ACC112 (cell line): ENCODE data around the gene DDX60.
"Not testable (repeated sequence)": the region's sequence is repeated elsewhere in the genome, so short reads cannot be mapped to it uniquely, and the experiment has no call there.

Experiments
- H2AFZ ChIP-seq: fragments of 200-600 bp; sonication (generic); one replicate; pipeline ENCODE4 v1.6.0; 2017; ENCODE audit warnings: antibody characterized with exemption, low read length; ENCODE audit not compliant: unreplicated experiment
- H3K27ac ChIP-seq: fragments of 200-600 bp; sonication (generic); 2 replicates; pipeline ENCODE4 v1.5.1; 2014; ENCODE audit warnings: low read depth, mild to moderate bottlenecking, antibody characterized with exemption, low read length, moderate library complexity
- H3K27me3 ChIP-seq: fragments of 200-600 bp; sonication (generic); 2 replicates; pipeline ENCODE4 v1.6.1; 2014; ENCODE audit warnings: mild to moderate bottlenecking, antibody characterized with exemption, low read length, moderate library complexity, mixed read lengths; ENCODE audit not compliant: insufficient read depth
- H3K36me3 ChIP-seq: fragments of 200-600 bp; sonication (generic); 2 replicates; pipeline ENCODE4 v1.6.1; 2016; ENCODE audit warnings: mild to moderate bottlenecking, antibody characterized with exemption, low read length, moderate library complexity, mixed read lengths; ENCODE audit not compliant: insufficient read depth
- H3K4me1 ChIP-seq: fragments of 200-600 bp; sonication (generic); one replicate; pipeline ENCODE4 v1.6.1; 2016; ENCODE audit warnings: low read length, mixed read lengths; ENCODE audit not compliant: insufficient read depth, unreplicated experiment, control insufficient read depth
- H3K4me3 ChIP-seq: fragments of 200-600 bp; sonication (generic); 2 replicates; pipeline ENCODE4 v1.5.1; 2014; ENCODE audit warnings: mild to moderate bottlenecking, low read depth, low read length
- H3K79me2 ChIP-seq: fragments of 200-600 bp; sonication (generic); one replicate; pipeline ENCODE4 v1.6.0; 2016; ENCODE audit warnings: low read length; ENCODE audit not compliant: control insufficient read depth, unreplicated experiment, insufficient read depth

The DDX60 gene

GRCh38 chr4:168291242-168291641 lies 27.3 kb downstream of the DDX60 start:
- H3K4me1 ChIP-seq, result no peaks in the 10 kb centered on the region
- no peaks in the 10 kb centered on the region for H3K27me3 ChIP-seq
- H3K79me2 ChIP-seq, result no peaks in the 10 kb centered on the region
- H3K36me3 ChIP-seq, result peaks cover 62% of the 10 kb centered on the region
- H2AFZ ChIP-seq, result no peak overlapping the region
- no peak overlapping the region for H3K27ac ChIP-seq
- no peak overlapping the region for H3K4me3 ChIP-seq

- H3K79me2 ChIP-seq, H2AFZ ChIP-seq, H3K27me3 ChIP-seq, H3K4me1 ChIP-seq, H3K4me3 ChIP-seq, H3K27ac ChIP-seq: not testable (repeated sequence)
- peaks cover 54% of the 10 kb centered on the region for H3K36me3 ChIP-seq
Measured at GRCh38 chr4:168285850-168286249, 32.7 kb downstream of the DDX60 start.

- Histone ChIP-seq H2AFZ (no peak overlapping the region), H3K4me1 (no peaks in the 10 kb centered on the region), H3K27me3 (no peaks in the 10 kb centered on the region), H3K27ac (no peak overlapping the region), H3K36me3 (peaks cover 72% of the 10 kb centered on the region), H3K79me2 (no peaks in the 10 kb centered on the region), H3K4me3 (no peak overlapping the region)
Measured at GRCh38 chr4:168279556-168279955, 39.0 kb downstream of the DDX60 start.

DNA sequence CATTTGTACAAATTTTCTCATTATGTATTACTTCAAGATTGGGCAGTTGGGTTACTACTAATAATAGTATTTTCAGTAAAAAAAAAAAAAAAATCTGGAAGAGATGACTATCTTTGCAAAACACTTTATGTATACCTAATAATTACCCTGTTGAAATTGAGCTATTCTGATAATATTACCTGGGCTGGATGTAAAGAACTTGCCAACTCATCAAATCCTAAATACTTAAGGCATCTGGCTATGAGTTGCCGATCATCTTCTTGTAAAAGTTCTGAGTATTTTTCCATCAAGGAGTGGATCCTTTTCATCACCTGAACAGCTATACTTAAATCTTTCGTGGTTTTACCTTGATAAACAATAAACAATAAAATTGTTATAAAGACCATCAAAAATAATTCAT lies 42.7 kb downstream of the DDX60 start:
- H3K27ac ChIP-seq, result no peak overlapping the region
- H3K4me1 ChIP-seq, result no peaks in the 10 kb centered on the region
- H3K36me3 ChIP-seq, result peaks cover 82% of the 10 kb centered on the region
- no peak overlapping the region for H2AFZ ChIP-seq
- H3K27me3 ChIP-seq, result no peaks in the 10 kb centered on the region
- no peak overlapping the region for H3K4me3 ChIP-seq
- no peaks in the 10 kb centered on the region for H3K79me2 ChIP-seq

DNA sequence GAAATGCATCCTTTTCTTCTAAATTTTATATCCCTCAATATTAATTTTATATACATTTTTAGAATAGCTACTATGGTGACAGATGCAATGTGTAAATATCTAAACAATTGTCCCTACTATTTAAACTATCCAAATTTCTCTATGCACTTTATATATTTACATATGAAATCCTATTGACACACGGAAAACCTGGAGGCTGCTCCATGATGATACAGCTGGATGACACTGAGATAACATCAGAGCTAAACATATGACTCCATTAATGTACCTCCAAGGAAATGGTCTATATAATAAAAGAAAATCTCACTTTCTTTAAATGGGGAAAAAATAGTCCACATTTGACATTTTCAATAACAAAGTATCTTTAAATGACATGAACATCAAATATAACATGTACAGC lies 43.7 kb downstream of the DDX60 start:
- peaks cover 79% of the 10 kb centered on the region for H3K36me3 ChIP-seq
- H3K79me2 ChIP-seq, result no peaks in the 10 kb centered on the region
- no peaks in the 10 kb centered on the region for H3K27me3 ChIP-seq
- H3K27ac ChIP-seq, result no peak overlapping the region
- no peak overlapping the region for H2AFZ ChIP-seq
- H3K4me3 ChIP-seq, result no peak overlapping the region
- no peaks in the 10 kb centered on the region for H3K4me1 ChIP-seq

DNA sequence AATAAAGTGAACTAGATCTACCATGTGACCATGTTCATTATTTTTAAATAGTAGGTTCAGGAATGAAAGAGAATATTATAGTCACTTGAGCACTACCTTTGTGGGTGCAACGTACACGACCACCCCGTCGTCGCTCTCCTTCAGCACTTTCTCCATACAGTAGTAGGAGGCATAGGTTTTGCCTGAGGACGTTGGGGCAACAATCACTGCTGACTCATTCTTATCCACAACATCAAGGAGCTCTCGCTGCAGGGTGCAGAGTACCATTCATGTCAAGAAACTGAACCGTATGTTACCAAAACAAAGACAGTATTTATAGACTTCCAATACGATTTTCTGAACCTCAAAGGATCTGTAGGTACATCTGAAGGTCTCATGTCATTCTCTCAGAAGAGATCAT lies 44.7 kb downstream of the DDX60 start:
- Histone ChIP-seq H3K27ac (no peak overlapping the region), H3K79me2 (no peaks in the 10 kb centered on the region), H3K27me3 (no peaks in the 10 kb centered on the region), H2AFZ (no peak overlapping the region), H3K36me3 (peaks cover 75% of the 10 kb centered on the region), H3K4me3 (no peak overlapping the region), H3K4me1 (no peaks in the 10 kb centered on the region)

DNA sequence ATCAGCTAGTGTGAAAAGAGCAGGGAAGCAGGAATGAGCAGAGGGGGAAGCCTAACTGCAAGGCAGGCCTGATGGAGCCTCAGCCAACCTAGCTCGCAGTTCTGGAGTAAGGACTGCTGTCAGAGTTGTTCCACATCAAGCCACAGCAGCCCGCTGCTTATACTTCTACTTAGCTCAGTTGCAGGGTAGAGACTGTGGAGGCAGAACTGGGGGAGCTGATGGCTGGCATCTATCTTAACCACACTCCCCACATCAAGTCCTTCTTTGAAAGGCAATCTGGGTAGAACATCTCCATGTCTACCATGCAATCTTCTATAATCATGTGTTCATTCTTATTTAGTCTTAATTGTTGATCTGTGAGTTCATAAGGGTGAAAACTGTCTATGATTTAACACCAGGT lies 46.1 kb downstream of the DDX60 start:
- Histone ChIP-seq H3K79me2 (no peaks in the 10 kb centered on the region), H3K4me1 (no peaks in the 10 kb centered on the region), H3K4me3 (no peak overlapping the region), H3K27ac (no peak overlapping the region), H3K36me3 (peaks cover 77% of the 10 kb centered on the region), H2AFZ (no peak overlapping the region), H3K27me3 (no peaks in the 10 kb centered on the region)

DNA sequence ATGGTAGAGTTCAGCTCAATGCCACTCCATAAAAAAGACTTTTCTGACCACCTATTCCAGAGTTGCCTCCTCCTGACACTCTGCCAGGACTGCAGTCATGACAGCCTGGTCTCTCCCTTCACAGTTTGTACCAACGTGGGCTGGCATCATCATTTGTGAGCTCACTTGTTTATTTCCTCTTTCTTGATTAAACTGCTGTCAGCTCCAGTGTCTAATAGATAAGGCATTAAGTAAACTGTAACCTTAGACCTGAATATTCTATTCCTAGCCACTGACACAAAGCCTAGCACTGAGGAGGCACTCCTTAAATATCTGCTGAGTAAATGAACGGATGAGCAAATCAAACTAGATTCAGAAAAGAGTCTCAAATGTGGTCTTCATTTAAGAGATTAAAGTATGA lies 48.7 kb downstream of the DDX60 start:
- no peak overlapping the region for H2AFZ ChIP-seq
- H3K4me1 ChIP-seq, result no peaks in the 10 kb centered on the region
- no peak overlapping the region for H3K27ac ChIP-seq
- peaks cover 78% of the 10 kb centered on the region for H3K36me3 ChIP-seq
- H3K79me2 ChIP-seq, result no peaks in the 10 kb centered on the region
- no peak overlapping the region for H3K4me3 ChIP-seq
- H3K27me3 ChIP-seq, result no peaks in the 10 kb centered on the region

DNA sequence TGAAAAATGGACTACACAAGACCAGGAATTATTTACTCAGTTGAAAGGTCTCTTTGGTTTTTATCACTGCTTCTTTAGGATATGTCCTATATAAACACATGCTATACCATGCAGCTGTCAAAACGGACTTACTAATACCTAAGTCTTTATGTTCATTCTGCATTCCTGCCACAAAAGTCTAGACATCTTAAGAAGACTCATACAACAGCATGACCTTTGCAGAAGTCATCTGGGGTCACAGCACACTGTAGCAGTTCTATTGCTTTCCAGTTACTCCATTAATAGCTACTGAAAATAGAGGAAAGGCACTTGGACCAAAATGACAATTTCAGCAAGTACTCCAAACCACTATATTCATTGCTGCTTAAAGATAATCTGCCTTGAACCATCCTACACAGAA lies 53.2 kb downstream of the DDX60 start:
- Histone ChIP-seq H3K36me3 (peaks cover 78% of the 10 kb centered on the region), H2AFZ (no peak overlapping the region), H3K4me1 (no peaks in the 10 kb centered on the region), H3K4me3 (no peak overlapping the region), H3K27ac (no peak overlapping the region), H3K27me3 (no peaks in the 10 kb centered on the region), H3K79me2 (no peaks in the 10 kb centered on the region)

DNA sequence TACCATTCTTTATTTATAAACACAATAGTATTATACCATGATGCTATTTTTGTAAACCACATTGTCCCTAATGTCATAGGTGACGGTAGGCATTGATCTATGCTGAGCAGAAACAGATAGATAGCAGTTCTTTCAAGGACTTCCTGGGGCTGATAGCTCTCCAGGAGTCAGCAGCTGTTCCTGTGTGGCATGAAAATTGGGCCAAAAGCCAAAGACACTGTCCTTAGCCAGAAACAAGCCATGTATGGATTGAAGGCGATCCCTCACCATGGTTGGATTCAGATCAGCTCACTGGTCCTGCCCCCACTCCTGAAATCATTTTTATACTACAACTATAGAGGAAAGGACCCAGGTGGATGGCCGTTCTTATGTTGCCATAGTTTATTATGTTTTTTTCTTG lies 53.6 kb downstream of the DDX60 start:
- H3K36me3 ChIP-seq, result peaks cover 75% of the 10 kb centered on the region
- no peak overlapping the region for H3K27ac ChIP-seq
- H3K27me3 ChIP-seq, result no peaks in the 10 kb centered on the region
- H2AFZ ChIP-seq, result no peak overlapping the region
- no peaks in the 10 kb centered on the region for H3K4me1 ChIP-seq
- H3K4me3 ChIP-seq, result no peak overlapping the region
- no peaks in the 10 kb centered on the region for H3K79me2 ChIP-seq

GRCh38 chr4:168263039-168263438 lies 55.5 kb downstream of the DDX60 start:
- Histone ChIP-seq H2AFZ (no peak overlapping the region), H3K4me3 (no peak overlapping the region), H3K27ac (no peak overlapping the region), H3K4me1 (no peaks in the 10 kb centered on the region), H3K27me3 (no peaks in the 10 kb centered on the region), H3K79me2 (no peaks in the 10 kb centered on the region), H3K36me3 (peaks cover 70% of the 10 kb centered on the region)

- Histone ChIP-seq H3K4me3 (no peak overlapping the region), H3K4me1 (no peaks in the 10 kb centered on the region), H3K27me3 (no peaks in the 10 kb centered on the region), H3K79me2 (no peaks in the 10 kb centered on the region), H2AFZ (no peak overlapping the region), H3K36me3 (peaks cover 69% of the 10 kb centered on the region), H3K27ac (no peak overlapping the region)
Measured at GRCh38 chr4:168259096-168259495, 59.5 kb downstream of the DDX60 start.
